ENCODE data around the gene RNASE12.
"Not testable (repeated sequence)": the region's sequence is repeated elsewhere in the genome, so short reads cannot be mapped to it uniquely, and the experiment has no call there.

RNASE12 gene

DNA sequence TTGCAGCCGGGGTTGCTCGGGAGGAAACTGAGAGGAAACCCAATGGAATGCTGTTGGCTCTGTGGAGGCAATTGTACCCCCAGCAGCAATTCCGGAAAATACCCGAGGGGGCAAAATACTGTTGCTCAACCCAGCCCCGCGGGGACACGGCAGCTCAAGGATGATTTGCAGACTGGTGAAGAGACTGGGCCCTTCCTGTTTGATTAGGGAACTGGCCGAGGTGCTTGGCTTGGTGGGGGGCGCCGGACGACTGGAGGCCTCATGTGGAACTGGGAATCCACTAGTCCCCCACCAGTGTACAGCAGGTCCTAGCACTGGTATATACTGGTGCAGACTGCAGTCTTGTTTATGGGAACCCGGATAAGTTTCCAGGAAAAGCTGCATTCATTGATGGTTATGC lies 10.3 kb upstream of the RNASE12 start (continued):
- no peak for TF ChIP-seq ZNF350 (tag by site-specific recombination; IDR thresholded peaks at IDR 0.05)
- TF ChIP-seq, protein P1, sequence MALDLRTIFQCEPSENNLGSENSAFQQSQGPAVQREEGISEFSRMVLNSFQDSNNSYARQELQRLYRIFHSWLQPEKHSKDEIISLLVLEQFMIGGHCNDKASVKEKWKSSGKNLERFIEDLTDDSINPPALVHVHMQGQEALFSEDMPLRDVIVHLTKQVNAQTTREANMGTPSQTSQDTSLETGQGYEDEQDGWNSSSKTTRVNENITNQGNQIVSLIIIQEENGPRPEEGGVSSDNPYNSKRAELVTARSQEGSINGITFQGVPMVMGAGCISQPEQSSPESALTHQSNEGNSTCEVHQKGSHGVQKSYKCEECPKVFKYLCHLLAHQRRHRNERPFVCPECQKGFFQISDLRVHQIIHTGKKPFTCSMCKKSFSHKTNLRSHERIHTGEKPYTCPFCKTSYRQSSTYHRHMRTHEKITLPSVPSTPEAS (tag by site-specific recombination; IDR thresholded peaks at IDR 0.05), result no peak
- TF ChIP-seq KLF10 (tag by site-specific recombination; IDR thresholded peaks at IDR 0.05), result no peak
- no peak for TF ChIP-seq MZF1 (tag by site-specific recombination; IDR thresholded peaks at IDR 0.05; ENCODE audit: borderline replicate concordance)
- TF ChIP-seq ZNF658 (tag by site-specific recombination; IDR thresholded peaks at IDR 0.05), result no peak

GRCh38 chr14:20597108-20597507 lies 5.9 kb upstream of the RNASE12 start:
- no peaks in the 10 kb centered on the region for H3K4me1 ChIP-seq (ENCODE audit: control insufficient read depth, insufficient read depth, low read length)

GRCh38 chr14:20595726-20596125 lies 4.5 kb upstream of the RNASE12 start:
- H3K36me3 ChIP-seq (ENCODE audit: control insufficient read depth in 2 of 2, insufficient read depth in 1 of 2, low read length in 2 of 2); CTCF ChIA-PET; H3K4me1 ChIP-seq (ENCODE audit: control insufficient read depth, insufficient read depth, low read length); H3K27ac ChIP-seq (ENCODE audit: extremely low read depth, low read depth, low read length); POLR2A ChIA-PET; H3K9me3 ChIP-seq (ENCODE audit: control insufficient read depth, insufficient read depth, low read depth, low read length); H3K4me3 ChIP-seq (ENCODE audit: low read depth, low read length): not testable (repeated sequence)

More at GRCh38 chr14:20597108-20597507, 5.9 kb upstream of the RNASE12 start:
- H3K36me3 ChIP-seq (ENCODE audit: control insufficient read depth in 2 of 2, insufficient read depth in 1 of 2, low read length in 2 of 2), result no peaks in the 10 kb centered on the region
- no peak overlapping the region for H3K4me3 ChIP-seq (ENCODE audit: low read depth, low read length)
- CTCF ChIA-PET, result interaction anchor here (0.9 kb wide), 1 partner anchor 12 kb away, joined by 3 read pairs; no protein-coding TSS in a partner anchor
- H3K9me3 ChIP-seq (ENCODE audit: control insufficient read depth, insufficient read depth, low read depth, low read length), result no peaks in the 10 kb centered on the region
- no peak overlapping the region for H3K27ac ChIP-seq (ENCODE audit: extremely low read depth, low read depth, low read length)
- TF ChIP-seq ZNF221 (tag by site-specific recombination; IDR thresholded peaks at IDR 0.05; ENCODE audit: borderline replicate concordance) (no peak), ZNF660 (tag by site-specific recombination; IDR thresholded peaks at IDR 0.05) (no peak), ZNF394 (tag by site-specific recombination; IDR thresholded peaks at IDR 0.05; ENCODE audit: borderline replicate concordance) (no peak), GLIS2 (tag by site-specific recombination; IDR thresholded peaks at IDR 0.05) (no peak), ZNF426 (tag by site-specific recombination; IDR thresholded peaks at IDR 0.05) (no peak), ZBTB20 (tag by site-specific recombination; IDR thresholded peaks at IDR 0.05) (no peak), ZBTB49 (tag by site-specific recombination; IDR thresholded peaks at IDR 0.05; ENCODE audit: low read depth) (no peak), ZBTB7A (tag by site-specific recombination; IDR thresholded peaks at IDR 0.05; ENCODE audit: low read depth) (no peak), ZNF19 (tag by site-specific recombination; IDR thresholded peaks at IDR 0.05; ENCODE audit: low read depth) (no peak), ZNF354C (tag by site-specific recombination; IDR thresholded peaks at IDR 0.05; ENCODE audit: borderline replicate concordance, low read depth) (no peak), ZNF133 (tag by site-specific recombination; IDR thresholded peaks at IDR 0.05) (no peak), ZNF248 (tag by site-specific recombination; IDR thresholded peaks at IDR 0.05) (no peak), ZNF843 (tag by site-specific recombination; IDR thresholded peaks at IDR 0.05) (no peak), ZBTB17 (tag by site-specific recombination; IDR thresholded peaks at IDR 0.05) (no peak), ZNF473 (tag by site-specific recombination; IDR thresholded peaks at IDR 0.05) (no peak)
- TF ChIP-seq, protein P2, sequence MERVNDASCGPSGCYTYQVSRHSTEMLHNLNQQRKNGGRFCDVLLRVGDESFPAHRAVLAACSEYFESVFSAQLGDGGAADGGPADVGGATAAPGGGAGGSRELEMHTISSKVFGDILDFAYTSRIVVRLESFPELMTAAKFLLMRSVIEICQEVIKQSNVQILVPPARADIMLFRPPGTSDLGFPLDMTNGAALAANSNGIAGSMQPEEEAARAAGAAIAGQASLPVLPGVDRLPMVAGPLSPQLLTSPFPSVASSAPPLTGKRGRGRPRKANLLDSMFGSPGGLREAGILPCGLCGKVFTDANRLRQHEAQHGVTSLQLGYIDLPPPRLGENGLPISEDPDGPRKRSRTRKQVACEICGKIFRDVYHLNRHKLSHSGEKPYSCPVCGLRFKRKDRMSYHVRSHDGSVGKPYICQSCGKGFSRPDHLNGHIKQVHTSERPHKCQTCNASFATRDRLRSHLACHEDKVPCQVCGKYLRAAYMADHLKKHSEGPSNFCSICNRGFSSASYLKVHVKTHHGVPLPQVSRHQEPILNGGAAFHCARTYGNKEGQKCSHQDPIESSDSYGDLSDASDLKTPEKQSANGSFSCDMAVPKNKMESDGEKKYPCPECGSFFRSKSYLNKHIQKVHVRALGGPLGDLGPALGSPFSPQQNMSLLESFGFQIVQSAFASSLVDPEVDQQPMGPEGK (tag by site-specific recombination; IDR thresholded peaks at IDR 0.05), result no peak
- TF ChIP-seq, protein P3, sequence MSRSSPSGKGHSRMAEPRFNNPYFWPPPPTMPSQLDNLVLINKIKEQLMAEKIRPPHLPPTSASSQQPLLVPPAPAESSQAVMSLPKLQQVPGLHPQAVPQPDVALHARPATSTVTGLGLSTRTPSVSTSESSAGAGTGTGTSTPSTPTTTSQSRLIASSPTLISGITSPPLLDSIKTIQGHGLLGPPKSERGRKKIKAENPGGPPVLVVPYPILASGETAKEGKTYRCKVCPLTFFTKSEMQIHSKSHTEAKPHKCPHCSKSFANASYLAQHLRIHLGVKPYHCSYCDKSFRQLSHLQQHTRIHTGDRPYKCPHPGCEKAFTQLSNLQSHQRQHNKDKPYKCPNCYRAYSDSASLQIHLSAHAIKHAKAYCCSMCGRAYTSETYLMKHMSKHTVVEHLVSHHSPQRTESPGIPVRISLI (tag by site-specific recombination; IDR thresholded peaks at IDR 0.05), result no peak
- POLR2A ChIA-PET, result interaction anchor here (0.6 kb wide), 1 partner anchor 621 kb away, joined by 4 read pairs; no protein-coding TSS in a partner anchor

Measured in HEK293 (cell line).